HFFc6 (cell line): ENCODE measurements around the gene LHFPL4. TPM values are rescaled to one million over a fixed set of nuclear protein-coding genes. Genes with fewer than 3 reads are reported as not detected.

Experiments used
- DNase-seq: peaks from one replicate; pipeline ENCODE4 v3.0.0-alpha.2; 2018
- H3K27ac Mint-ChIP-seq: 2 replicates; pipeline ENCODE4 v1.8.0; 2020; ENCODE audit warnings: mild to moderate bottlenecking, mixed read lengths
- H3K27me3 Mint-ChIP-seq: 2 replicates; pipeline ENCODE4 v1.8.0; 2021; ENCODE audit warnings: mild to moderate bottlenecking, moderate library complexity, mixed read lengths; ENCODE audit not compliant: insufficient read depth
- H3K36me3 Mint-ChIP-seq: 2 replicates; pipeline ENCODE4 v1.8.0; 2021; ENCODE audit warnings: low read depth, mixed read lengths
- H3K4me1 Mint-ChIP-seq: 2 replicates; pipeline ENCODE4 v1.8.0; 2020; ENCODE audit warnings: low read depth, mixed read lengths
- H3K4me3 Mint-ChIP-seq: 2 replicates; pipeline ENCODE4 v1.8.0; 2020; ENCODE audit warnings: mild to moderate bottlenecking, moderate library complexity, mixed read lengths
- H3K9me3 Mint-ChIP-seq: 2 replicates; pipeline ENCODE4 v1.8.0; 2020; ENCODE audit warnings: mild to moderate bottlenecking, mixed read lengths
- CTCF ChIP-seq: fragments of 200-600 bp; sonication (generic); IDR thresholded peaks from 2 replicates; pipeline ENCODE4 v1.5.0; 2021; ENCODE audit warnings: antibody characterized with exemption, mild to moderate bottlenecking
- total RNA-seq, 6 experiments: library from RNA; stranded (reverse); fragmentation: NEBNext Ultra II Directional; extraction: Animal tissue kit (Norgen Biotek cat#: 25700); gene quantifications; 2 replicates in 1 of 6; 3 replicates in 5 of 6; pipeline ENCODE4 v1.2.3, GENCODE V29; 2021

LHFPL4 gene
- total RNA-seq, 6 experiments from 2014 or later, result not detected

- no peak for DNase-seq
- Mint-ChIP-seq H3K27me3 (no peaks in the 10 kb centered on the region), H3K27ac (peak overlapping the region; percentile 61; the same call in 1 of the 2 replicates), H3K9me3 (no peaks in the 10 kb centered on the region), H3K4me3 (no peak overlapping the region), H3K36me3 (peaks cover 54% of the 10 kb centered on the region), H3K4me1 (peaks cover 15% of the 10 kb centered on the region)
- TF ChIP-seq CTCF, result no peak
These were observed 103.5 kb downstream of the LHFPL4 start for GRCh38 chr3:9450126-9450525.

GRCh38 chr3:9448643-9449042 is 105.0 kb downstream of the LHFPL4 start:
- Mint-ChIP-seq H3K4me1 (peaks cover 15% of the 10 kb centered on the region), H3K27me3 (peaks cover 2% of the 10 kb centered on the region), H3K4me3 (no peak overlapping the region; the same call in 1 of the 2 replicates), H3K27ac (peak overlapping the region; percentile 61), H3K36me3 (peaks cover 58% of the 10 kb centered on the region), H3K9me3 (no peaks in the 10 kb centered on the region)
- TF ChIP-seq CTCF, result no peak
- DNase-seq, result peak; percentile 69

Other genes starting within 250 kb of the LHFPL4 start
- 10 to 100 TPM; 46.3 to 59.2 (median 51.9) TPM for gene THUMPD3, start 190.8 kb downstream of the LHFPL4 start, total RNA-seq
- gene SETD5, start 156.2 kb downstream of the LHFPL4 start, total RNA-seq, result 10 to 100 TPM; 62.0 to 74.6 (median 67.4) TPM
- gene MTMR14, start 95.7 kb upstream of the LHFPL4 start, total RNA-seq, result 10 to 100 TPM; 23.5 to 31.0 (median 28.2) TPM
- not detected for gene CPNE9, start 150.0 kb upstream of the LHFPL4 start, total RNA-seq
- 10 to 100 TPM; 14.4 to 18.4 (median 17.1) TPM for gene BRPF1, start 177.9 kb upstream of the LHFPL4 start, total RNA-seq
- 10 to 100 TPM; 17.7 to 26.2 (median 23.7) TPM for gene OGG1, start 196.1 kb upstream of the LHFPL4 start, total RNA-seq
- 10 to 100 TPM; 22.1 to 33.0 (median 28.8) TPM for gene CAMK1, start 216.1 kb upstream of the LHFPL4 start, total RNA-seq
- gene TADA3, start 238.7 kb upstream of the LHFPL4 start, total RNA-seq, result 10 to 100 TPM; 69.2 to 84.9 (median 77.0) TPM
- 100 to 1,000 TPM; 252 to 303 (median 266) TPM for gene ARPC4, start 239.3 kb upstream of the LHFPL4 start, total RNA-seq